GM23248 (cell line): ENCODE measurements around the gene CASTOR2.
"Not testable (repeated sequence)": the region's sequence is repeated elsewhere in the genome, so short reads cannot be mapped to it uniquely, and the experiment has no call there.

Source experiments
- EZH2 ChIP-seq: fragments of 200-600 bp; sonication (generic); IDR thresholded peaks from 2 replicates; pipeline ENCODE4 v1.6.1; 2018; ENCODE audit warnings: antibody characterized with exemption, mild to moderate bottlenecking; ENCODE audit not compliant: insufficient read depth, poor library complexity, severe bottlenecking
- EZH2phosphoT487 ChIP-seq: fragments of 200-600 bp; sonication (generic); IDR thresholded peaks from 2 replicates; pipeline ENCODE4 v1.6.1; 2018; ENCODE audit warnings: antibody characterized with exemption, moderate library complexity, mild to moderate bottlenecking, low read depth; ENCODE audit not compliant: insufficient read depth

DNA sequence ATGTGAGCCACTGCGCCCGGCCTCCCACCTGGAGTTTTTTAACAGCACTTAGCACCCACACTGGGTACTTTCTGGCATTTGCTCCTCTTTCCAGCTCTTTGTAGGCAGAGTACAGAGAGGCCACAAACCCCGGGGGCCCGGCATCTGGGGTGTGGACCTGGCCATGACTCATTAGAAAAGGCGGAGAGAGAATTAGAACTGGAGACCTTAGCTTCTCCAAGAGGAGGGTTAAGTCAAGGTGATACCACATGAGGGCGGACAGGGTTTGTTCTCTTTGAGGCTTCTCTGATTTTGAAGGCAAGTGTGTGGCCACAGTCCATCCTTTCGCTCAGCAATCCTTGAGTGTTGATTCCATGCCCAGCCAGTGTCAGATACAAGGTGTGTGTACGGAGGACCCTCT, 36.9 kb downstream of the CASTOR2 start:
- TF ChIP-seq EZH2phosphoT487, EZH2: not testable (repeated sequence)
